ENCODE results near the gene HDAC3.

The HDAC3 gene

GRCh38 chr5:141636413-141637122, at the start of gene HDAC3, which contains the start of gene RELL2:
HDAC3 (minus strand) TSS chr5:141636849; CDS start chr5:141636790, 59 bp downstream.
RELL2 (plus strand) TSS chr5:141636997; CDS start chr5:141638226, 1,229 bp downstream.
- TF ChIP-seq CTCF (IDR thresholded peaks at IDR 0.05; ENCODE audit: insufficient read depth, missing control alignments), result no peak
- FAIRE-seq, result no peak

GRCh38 chr5:141685591-141685990, 48.9 kb upstream of the HDAC3 start:
- no peak for TF ChIP-seq CTCF (IDR thresholded peaks at IDR 0.05; ENCODE audit: insufficient read depth, missing control alignments)
- FAIRE-seq (no peak), DNase-seq (ENCODE audit: insufficient read length, low spot score) (no peak)

More at GRCh38 chr5:141636413-141637122, at the start of gene HDAC3, which contains the start of gene RELL2:
- peak; percentile 96 for DNase-seq (ENCODE audit: insufficient read length, low spot score)

DNA sequence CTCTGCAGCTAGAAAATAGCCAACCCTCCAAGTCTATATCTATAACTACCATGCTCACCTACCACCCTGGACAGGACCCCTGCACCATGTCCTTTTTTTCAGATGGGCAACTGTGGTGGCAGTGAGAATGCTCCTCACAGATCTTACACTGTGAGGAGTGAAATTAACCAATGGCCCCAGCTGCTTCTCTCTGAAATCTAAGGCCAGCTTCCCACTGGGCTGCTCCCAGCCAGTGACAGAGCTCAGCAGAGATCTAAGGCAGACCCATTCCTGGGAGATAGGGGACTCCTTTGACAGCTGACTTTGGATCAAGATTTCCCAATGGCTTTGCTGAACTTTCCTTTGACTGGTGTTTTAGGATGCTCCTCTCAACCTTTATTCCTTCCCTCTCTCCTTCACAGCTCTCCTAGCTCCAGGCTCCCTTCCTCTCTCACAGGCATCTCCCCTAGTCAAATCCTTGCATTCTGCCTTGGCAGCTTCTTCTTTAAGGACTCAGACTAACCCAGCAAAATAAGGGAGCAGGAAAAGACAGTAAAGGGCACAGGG, 47.0 kb upstream of the HDAC3 start:
- DNase-seq (ENCODE audit: insufficient read length, low spot score) (no peak), FAIRE-seq (no peak)
- TF ChIP-seq CTCF (IDR thresholded peaks at IDR 0.05; ENCODE audit: insufficient read depth, missing control alignments), result no peak

GRCh38 chr5:141681695-141682641, 45.3 kb upstream of the HDAC3 start, which contains the start of gene ARAP3:
ARAP3 (minus strand) TSS chr5:141682230; CDS start chr5:141680486, 1,744 bp downstream.
- FAIRE-seq (no peak), DNase-seq (ENCODE audit: insufficient read length, low spot score) (no peak)
- TF ChIP-seq CTCF (IDR thresholded peaks at IDR 0.05; ENCODE audit: insufficient read depth, missing control alignments), result no peak

GRCh38 chr5:141681295-141681694, 44.6 kb upstream of the HDAC3 start:
- DNase-seq (ENCODE audit: insufficient read length, low spot score) (no peak), FAIRE-seq (no peak)
- no peak for TF ChIP-seq CTCF (IDR thresholded peaks at IDR 0.05; ENCODE audit: insufficient read depth, missing control alignments)

GRCh38 chr5:141680751-141681201, 44.1 kb upstream of the HDAC3 start:
- no peak for TF ChIP-seq CTCF (IDR thresholded peaks at IDR 0.05; ENCODE audit: insufficient read depth, missing control alignments)
- FAIRE-seq, result no peak
- DNase-seq (ENCODE audit: insufficient read length, low spot score), result no peak

All from D721Med (cell line).